HepG2 (cell line): ENCODE results near the gene LOXL3. TPM values are rescaled to one million over a fixed set of nuclear protein-coding genes. Genes with fewer than 3 reads are reported as not detected.

Experiments used
- FOXP1 ChIP-seq, 2 experiments: fragments of 450-650 bp in 1 of 2; IDR thresholded peaks; 2 replicates each; pipeline ENCODE4 v1.6.1; 2017 to 2018; ENCODE audit warnings: antibody characterized with exemption in 1 of 2
- HNF1A ChIP-seq, 2 experiments: sonication (generic) in 1 of 2; formaldehyde crosslinking in 1 of 2; IDR thresholded peaks; 2 replicates each; pipeline versions ENCODE4 v1.4.0 to v1.6.1; 2016 to 2020; ENCODE audit warnings: borderline replicate concordance in 1 of 2, low read depth in 1 of 2, mild to moderate bottlenecking in 1 of 2, missing genetic modification reagents in 1 of 2
- KDM5B ChIP-seq: sonication (generic); formaldehyde crosslinking; IDR thresholded peaks from 2 replicates; pipeline ENCODE4 v1.4.0; 2020; ENCODE audit warnings: missing genetic modification reagents, mild to moderate bottlenecking, borderline replicate concordance
- MLXIP ChIP-seq: sonication (generic); formaldehyde crosslinking; IDR thresholded peaks from 2 replicates; pipeline ENCODE4 v1.9.0; 2021; ENCODE audit warnings: missing genetic modification reagents, borderline replicate concordance
- NFYC ChIP-seq: IDR thresholded peaks from 2 replicates; pipeline ENCODE4 v1.6.1; 2016; ENCODE audit warnings: missing genetic modification reagents, missing compliant biosample characterization
- REST ChIP-seq, 2 experiments: IDR thresholded peaks; 2 replicates each; pipeline ENCODE4 v1.6.1; 2011 to 2012; ENCODE audit warnings: low read length in 2 of 2, borderline replicate concordance in 1 of 2, low read depth in 1 of 2, mild to moderate bottlenecking in 1 of 2, moderate library complexity in 1 of 2
- ZBTB44 ChIP-seq: sonication (generic); formaldehyde crosslinking; IDR thresholded peaks from 2 replicates; pipeline ENCODE4 v1.4.0; 2020; ENCODE audit warnings: missing genetic modification reagents
- ZFP91 ChIP-seq: sonication (generic); formaldehyde crosslinking; IDR thresholded peaks from 2 replicates; pipeline ENCODE4 v1.9.0; 2022; ENCODE audit warnings: missing genetic modification reagents, mild to moderate bottlenecking, borderline replicate concordance
- ZNF180 ChIP-seq: sonication (generic); formaldehyde crosslinking; IDR thresholded peaks from 2 replicates; pipeline ENCODE4 v1.4.0; 2020; ENCODE audit warnings: low read depth, missing genetic modification reagents, borderline replicate concordance
- ZNF235 ChIP-seq: sonication (generic); formaldehyde crosslinking; IDR thresholded peaks from 2 replicates; pipeline ENCODE4 v1.8.1; 2023; ENCODE audit warnings: mild to moderate bottlenecking, missing genetic modification reagents, borderline replicate concordance
- ZNF333 ChIP-seq: sonication (generic); formaldehyde crosslinking; IDR thresholded peaks from 2 replicates; pipeline ENCODE4 v1.4.0; 2020; ENCODE audit warnings: mild to moderate bottlenecking, missing genetic modification reagents, borderline replicate concordance
- ZNF605 ChIP-seq: sonication (generic); formaldehyde crosslinking; IDR thresholded peaks from 2 replicates; pipeline ENCODE4 v1.8.0; 2022; ENCODE audit warnings: mild to moderate bottlenecking, missing genetic modification reagents
- ZNF720 ChIP-seq: sonication (generic); formaldehyde crosslinking; IDR thresholded peaks from 2 replicates; pipeline ENCODE4 v1.4.0; 2020; ENCODE audit warnings: missing genetic modification reagents
- polyA plus RNA-seq, 8 experiments: library from polyadenylated mRNA; depleted of rRNA in 3 of 8; stranded (reverse) in 7 of 8; unstranded in 1 of 8; fragments of >200 nt; fragmentation: Illumina TruSeq in 4 of 8; extraction: Trizol in 4 of 8; gene quantifications; 2 replicates each; pipeline versions ENCODE4 v1.2.1 to v1.2.3, GENCODE V29; 2011 to 2016; ENCODE audit warnings: low read depth in 4 of 8, missing spikeins in 1 of 8, mixed read lengths in 1 of 8; ENCODE audit not compliant: insufficient read depth in 1 of 8
- total RNA-seq, 5 experiments: library from RNA; depleted of rRNA; stranded (reverse); fragments of >200 nt; fragmentation: Illumina TruSeq; extraction: Trizol; gene quantifications; 2 replicates each; pipeline ENCODE4 v1.2.3, GENCODE V29; 2016; ENCODE audit warnings: low read depth in 1 of 5

Gene LOXL3
- total and polyA plus RNA-seq, 2 of the 13 experiments (the other 11 are each of a cell fraction or from before 2014, with no cell fraction given), result 0.55 to 6.5 TPM

GRCh38 chr2:74548285-74548899 is 5.3 kb downstream of the LOXL3 start (continued):
- TF ChIP-seq HNF1A (IDR thresholded peaks at IDR 0.05; ENCODE audit: low read depth), result no peak
- TF ChIP-seq HNF1A (CRISPR knock-in tag; IDR thresholded peaks at IDR 0.05; ENCODE audit: borderline replicate concordance), result no peak
- TF ChIP-seq ZNF235 (CRISPR knock-in tag), result 0 out of 2 replicates have a peak, but pooled peaks have one; percentile 55
- no peak for TF ChIP-seq MLXIP (CRISPR knock-in tag)
- no peak for TF ChIP-seq REST (IDR thresholded peaks at IDR 0.05; ENCODE audit: borderline replicate concordance in 1 of 2, low read depth in 1 of 2, low read length in 2 of 2)
- no peak for TF ChIP-seq ZBTB44 (CRISPR knock-in tag)
- peak; percentile 35; the same call in 1 of the 2 replicates for TF ChIP-seq ZNF605 (CRISPR knock-in tag)
- peak; percentile 29; the same call in 1 of the 2 replicates for TF ChIP-seq KDM5B (CRISPR knock-in tag)
- no peak for TF ChIP-seq ZNF720 (CRISPR knock-in tag)
- peak; percentile 90 for TF ChIP-seq ZNF333 (CRISPR knock-in tag)
- TF ChIP-seq FOXP1 (IDR thresholded peaks at IDR 0.05), result no peak
- TF ChIP-seq FOXP1 (CRISPR knock-in tag; IDR thresholded peaks at IDR 0.05), result no peak
- TF ChIP-seq ZNF180 (CRISPR knock-in tag), result no peak
- TF ChIP-seq ZFP91, result no peak
- no peak for TF ChIP-seq NFYC
